Measurements from ENCODE around the gene EVA1C. TPM values are rescaled to one million over a fixed set of nuclear protein-coding genes. Genes with fewer than 3 reads are reported as not detected.
"Not testable (repeated sequence)": the region's sequence is repeated elsewhere in the genome, so short reads cannot be mapped to it uniquely, and the experiment has no call there.

EVA1C gene
- total and polyA plus RNA-seq, 9 of the 15 experiments (the other 6 are each of a cell fraction or from before 2014, with no cell fraction given): 0.22 TPM; not detected in 8

DNA sequence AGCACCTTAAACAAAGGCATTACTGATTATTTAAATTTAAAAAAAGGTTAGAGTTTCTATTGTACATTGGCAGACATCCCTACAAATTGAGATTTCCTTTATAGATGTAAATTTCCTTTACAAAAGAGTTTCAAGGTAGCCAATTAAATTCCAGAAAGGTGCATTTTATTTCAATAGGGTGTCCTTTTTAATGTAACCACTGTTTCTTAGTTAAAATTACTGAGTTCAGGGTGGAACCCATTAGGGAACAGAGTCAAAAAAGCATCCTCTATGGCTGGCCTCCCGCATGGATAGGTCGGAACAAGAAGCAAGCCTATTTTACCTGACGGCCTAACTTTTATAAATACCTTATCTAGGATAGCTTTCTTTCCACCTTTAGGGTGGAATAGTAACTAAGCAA is 148.4 kb downstream of the EVA1C start:
- intact Hi-C loops (cut with micrococcal nuclease) (no loop called here), in situ Hi-C loops (cut with MboI) (no loop called here)
- 82% methylated on average over 3 of the region's 3 CpGs for WGBS (ENCODE audit: insufficient coverage, low coverage, missing lambda C conversion rate)
- H3K27ac ChIP-seq (ENCODE audit: extremely low read depth, low read depth, low read length): no peak overlapping the region
- no peak for FAIRE-seq
- H3K4me2 ChIP-seq (ENCODE audit: insufficient read depth, low read length): no peak overlapping the region
- no peaks in the 10 kb centered on the region for H4K20me1 ChIP-seq (replicated peaks; ENCODE audit: control insufficient read depth, insufficient read depth, low read length)
- no TSS peak for BruUV-seq (replicated peaks)
- no peak overlapping the region for H3K4me3 ChIP-seq
- CTCF ChIA-PET (ENCODE audit: low intra/inter-chr PET ratio): no interaction called here
- H3K4me1 ChIP-seq (replicated peaks in 1 of 2; ENCODE audit: control insufficient read depth in 2 of 2, insufficient read depth in 2 of 2, low read length in 2 of 2): peaks cover 0 to 3% of the 10 kb centered on the region in 2 experiments; a peak in 2 of 5 replicates
- POLR2A ChIA-PET: interaction anchor here (1.0 to 1.5 kb wide), 2 partner anchors 9 to 82 kb away, joined by 4 to 9 read pairs; no protein-coding TSS in a partner anchor
- no peaks in the 10 kb centered on the region for H3K9me1 ChIP-seq (ENCODE audit: control insufficient read depth, insufficient read depth, low read length)
- no peak for ATAC-seq
- H2AFZ ChIP-seq (ENCODE audit: low read depth, low read length): no peak overlapping the region
- no peaks in the 10 kb centered on the region for H3K9me3 ChIP-seq (replicated peaks; ENCODE audit: control insufficient read depth, insufficient read depth, low read depth, low read length)
- H3K9ac ChIP-seq (ENCODE audit: insufficient read depth in 1 of 2, low read depth in 2 of 2, low read length in 2 of 2): no peak overlapping the region
- H3K79me2 ChIP-seq (ENCODE audit: control insufficient read depth, insufficient read depth, low read length): no peaks in the 10 kb centered on the region
- TF ChIP-seq MYC (IDR thresholded peaks at IDR 0.05; ENCODE audit: low read depth, low read length): no peak
- no peak for TF ChIP-seq MYC (CRISPR knock-in tag; IDR thresholded peaks at IDR 0.05; ENCODE audit: borderline replicate concordance, low read depth)
- TF ChIP-seq EGR1 (conservative IDR thresholded peaks at IDR 0.05): no peak
- TF ChIP-seq ZNF311 (CRISPR knock-in tag; IDR thresholded peaks at IDR 0.05): no peak
- no peak for TF ChIP-seq GATA2 (CRISPR knock-in tag; IDR thresholded peaks at IDR 0.05)
- TF ChIP-seq ARID1B (IDR thresholded peaks at IDR 0.05): no peak
- no peak for TF ChIP-seq CREM (IDR thresholded peaks at IDR 0.05; ENCODE audit: low read depth)
- no peak for TF ChIP-seq ZNF263 (CRISPR knock-in tag; IDR thresholded peaks at IDR 0.05; ENCODE audit: borderline replicate concordance)
- TF ChIP-seq, protein P1, sequence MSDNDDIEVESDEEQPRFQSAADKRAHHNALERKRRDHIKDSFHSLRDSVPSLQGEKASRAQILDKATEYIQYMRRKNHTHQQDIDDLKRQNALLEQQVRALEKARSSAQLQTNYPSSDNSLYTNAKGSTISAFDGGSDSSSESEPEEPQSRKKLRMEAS (CRISPR knock-in tag; IDR thresholded peaks at IDR 0.05): no peak
- TF ChIP-seq, protein P2, sequence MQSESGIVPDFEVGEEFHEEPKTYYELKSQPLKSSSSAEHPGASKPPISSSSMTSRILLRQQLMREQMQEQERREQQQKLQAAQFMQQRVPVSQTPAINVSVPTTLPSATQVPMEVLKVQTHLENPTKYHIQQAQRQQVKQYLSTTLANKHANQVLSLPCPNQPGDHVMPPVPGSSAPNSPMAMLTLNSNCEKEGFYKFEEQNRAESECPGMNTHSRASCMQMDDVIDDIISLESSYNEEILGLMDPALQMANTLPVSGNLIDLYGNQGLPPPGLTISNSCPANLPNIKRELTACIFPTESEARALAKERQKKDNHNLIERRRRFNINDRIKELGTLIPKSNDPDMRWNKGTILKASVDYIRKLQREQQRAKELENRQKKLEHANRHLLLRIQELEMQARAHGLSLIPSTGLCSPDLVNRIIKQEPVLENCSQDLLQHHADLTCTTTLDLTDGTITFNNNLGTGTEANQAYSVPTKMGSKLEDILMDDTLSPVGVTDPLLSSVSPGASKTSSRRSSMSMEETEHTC (IDR thresholded peaks at IDR 0.05): no peak
- no peak for TF ChIP-seq PRPF4 (IDR thresholded peaks at IDR 0.05; ENCODE audit: insufficient read depth, low read depth, low read length, poor library complexity, severe bottlenecking)
- TF ChIP-seq POLR2A (conservative IDR thresholded peaks at IDR 0.05): no peak
- TF ChIP-seq XRCC5 (IDR thresholded peaks at IDR 0.05; ENCODE audit: low read depth, low read length): no peak
- no peak for TF ChIP-seq ZNF232 (CRISPR knock-in tag; IDR thresholded peaks at IDR 0.05)
- TF ChIP-seq HDGF (IDR thresholded peaks at IDR 0.05): no peak
- no peak for TF ChIP-seq ESRRB (CRISPR knock-in tag; IDR thresholded peaks at IDR 0.05; ENCODE audit: borderline replicate concordance)
- no peak for TF ChIP-seq ZNF24 (IDR thresholded peaks at IDR 0.05)
- no peak for TF ChIP-seq HMG20B (CRISPR knock-in tag; IDR thresholded peaks at IDR 0.05)
- no peak for TF ChIP-seq ELF4 (CRISPR knock-in tag; IDR thresholded peaks at IDR 0.05)
- no peaks in the 10 kb centered on the region for H3K27me3 ChIP-seq (ENCODE audit: control insufficient read depth in 2 of 2, insufficient read depth in 2 of 2, low read length in 2 of 2)
- DNase-seq (ENCODE audit: extremely low read depth in 1 of 4, low spot score in 3 of 4): no peak
- H3K36me3 ChIP-seq (ENCODE audit: control insufficient read depth, insufficient read depth, low read length): no peaks in the 10 kb centered on the region

GRCh38 chr21:32561476-32561875 is 149.0 kb downstream of the EVA1C start:
- WGBS (ENCODE audit: insufficient coverage, low coverage, missing lambda C conversion rate): 50% methylated on average over 1 of the region's 1 CpG
- not testable (repeated sequence) for FAIRE-seq; BruUV-seq (replicated peaks)

More at GRCh38 chr21:32561476-32561875, 149.0 kb downstream of the EVA1C start:
- H3K4me2 ChIP-seq (ENCODE audit: insufficient read depth, low read length); H3K27me3 ChIP-seq (ENCODE audit: control insufficient read depth in 2 of 2, insufficient read depth in 2 of 2, low read length in 2 of 2); H3K36me3 ChIP-seq (ENCODE audit: control insufficient read depth, insufficient read depth, low read length); CTCF ChIA-PET (ENCODE audit: low intra/inter-chr PET ratio); H3K9me3 ChIP-seq (replicated peaks; ENCODE audit: control insufficient read depth, insufficient read depth, low read depth, low read length); H3K9ac ChIP-seq (ENCODE audit: insufficient read depth in 1 of 2, low read depth in 2 of 2, low read length in 2 of 2); H2AFZ ChIP-seq (ENCODE audit: low read depth, low read length); H3K79me2 ChIP-seq (ENCODE audit: control insufficient read depth, insufficient read depth, low read length); H3K9me1 ChIP-seq (ENCODE audit: control insufficient read depth, insufficient read depth, low read length); H3K27ac ChIP-seq (ENCODE audit: extremely low read depth, low read depth, low read length); DNase-seq (ENCODE audit: extremely low read depth in 1 of 4, low spot score in 3 of 4); H3K4me3 ChIP-seq; ATAC-seq; H3K4me1 ChIP-seq (replicated peaks in 1 of 2; ENCODE audit: control insufficient read depth in 2 of 2, insufficient read depth in 2 of 2, low read length in 2 of 2); in situ Hi-C loops (cut with MboI); intact Hi-C loops (cut with micrococcal nuclease); H4K20me1 ChIP-seq (replicated peaks; ENCODE audit: control insufficient read depth, insufficient read depth, low read length): not testable (repeated sequence)
- POLR2A ChIA-PET: interaction anchor here (0.8 to 1.0 kb wide), 2 partner anchors 81 to 82 kb away, joined by 3 to 4 read pairs; no protein-coding TSS in a partner anchor
